Activated naive CD8-positive, alpha-beta T cell (primary cell): ENCODE measurements around the gene RO60.
"Not testable (repeated sequence)": the region's sequence is repeated elsewhere in the genome, so short reads cannot be mapped to it uniquely, and the experiment has no call there.

Experiments
- H3K27ac Mint-ChIP-seq: one replicate; pipeline ENCODE4 v1.8.0; 2021; ENCODE audit warnings: mixed read lengths
- H3K27me3 Mint-ChIP-seq: one replicate; pipeline ENCODE4 v1.8.0; 2021; ENCODE audit warnings: mixed read lengths
- H3K36me3 Mint-ChIP-seq: one replicate; pipeline ENCODE4 v1.8.0; 2021; ENCODE audit warnings: mixed read lengths
- H3K4me1 Mint-ChIP-seq: one replicate; pipeline ENCODE4 v1.8.0; 2021; ENCODE audit warnings: low read depth, mixed read lengths
- H3K4me3 Mint-ChIP-seq: one replicate; pipeline ENCODE4 v1.8.0; 2021; ENCODE audit warnings: mild to moderate bottlenecking, mixed read lengths
- H3K9me3 Mint-ChIP-seq: one replicate; pipeline ENCODE4 v1.8.0; 2021; ENCODE audit warnings: low read depth, mixed read lengths

The RO60 gene

DNA sequence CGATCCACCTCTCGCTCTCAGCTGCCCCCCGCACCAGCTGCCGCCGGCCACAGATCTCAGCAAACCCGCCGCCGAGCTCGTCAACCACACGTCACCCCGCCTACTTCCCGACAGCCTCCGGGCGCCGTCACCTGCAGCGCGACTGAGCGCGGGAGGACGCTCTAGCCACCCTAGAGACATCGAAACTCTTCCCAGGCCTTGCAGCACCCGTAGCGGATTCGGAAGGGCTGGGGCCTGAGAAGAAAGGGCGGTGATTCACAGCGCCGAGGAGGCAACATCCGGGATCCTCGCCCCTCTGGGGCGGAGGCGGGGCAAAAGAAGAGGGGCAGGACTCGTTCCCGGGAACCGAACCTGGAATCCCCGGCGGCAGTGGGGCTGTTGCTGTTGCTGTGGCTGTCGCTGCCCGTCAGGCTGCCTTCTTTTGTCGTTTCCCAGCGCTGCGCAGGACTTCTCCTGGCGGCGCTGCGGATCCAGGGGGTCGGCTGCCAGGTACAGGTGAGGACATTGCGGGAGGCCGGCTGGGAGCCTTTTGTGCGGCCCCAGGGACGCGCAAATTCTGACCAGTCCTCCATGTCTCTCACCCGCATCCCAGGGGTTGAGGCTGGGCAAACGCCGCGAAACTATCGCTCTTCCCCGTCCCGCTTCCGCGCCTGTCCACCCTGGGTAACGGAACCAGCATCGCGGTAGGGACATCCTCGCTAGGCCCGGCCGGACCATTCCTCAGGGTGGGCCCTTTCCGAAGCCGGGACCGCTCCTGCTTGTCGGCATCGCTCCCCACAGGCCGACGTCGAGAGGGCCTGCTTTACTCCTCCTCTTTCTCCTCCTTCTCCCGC lies at the start of gene RO60, which contains the start of gene UCHL5:
Gene RO60, plus strand, starts transcription at position 331 of the 833 bp plus-strand sequence. CDS start 9,443 bp downstream, outside the sequence.
Gene UCHL5, minus strand, starts transcription at position 79 of the 833 bp plus-strand sequence. CDS start 100 bp downstream, outside the sequence.
- peak within 1 kb of the TSS; percentile 100 for H3K4me3 Mint-ChIP-seq
- no peaks in the 10 kb centered on the region for H3K9me3 Mint-ChIP-seq
- peaks cover 8% of the 10 kb centered on the region for H3K36me3 Mint-ChIP-seq
- H3K27ac Mint-ChIP-seq: peak within 1 kb of the TSS; percentile 100
- H3K4me1 Mint-ChIP-seq: peaks cover 66% of the 10 kb centered on the region
- no peaks in the 10 kb centered on the region for H3K27me3 Mint-ChIP-seq

DNA sequence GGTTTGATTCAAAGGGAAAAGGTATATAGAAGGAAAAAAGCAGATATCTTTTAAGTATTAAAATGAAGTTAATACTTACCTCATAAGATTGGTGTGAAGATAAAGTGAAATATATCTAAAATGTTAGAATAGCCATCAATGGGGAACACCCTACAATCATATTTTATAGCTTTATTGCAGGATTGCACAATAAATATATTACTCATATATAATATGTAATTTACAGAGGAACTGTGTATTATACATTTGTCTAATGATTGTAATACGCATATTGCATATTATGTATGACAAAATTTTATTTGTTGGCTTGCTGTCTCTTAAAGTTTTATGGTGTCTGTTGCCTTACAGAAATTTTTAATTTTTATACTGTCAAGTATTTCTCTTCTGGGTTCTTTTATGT lies 48.0 kb upstream of the RO60 start:
- Mint-ChIP-seq H3K9me3 (no peaks in the 10 kb centered on the region), H3K4me1 (no peaks in the 10 kb centered on the region), H3K36me3 (peaks cover 8% of the 10 kb centered on the region), H3K27me3 (no peaks in the 10 kb centered on the region), H3K4me3 (no peak overlapping the region), H3K27ac (no peak overlapping the region)

DNA sequence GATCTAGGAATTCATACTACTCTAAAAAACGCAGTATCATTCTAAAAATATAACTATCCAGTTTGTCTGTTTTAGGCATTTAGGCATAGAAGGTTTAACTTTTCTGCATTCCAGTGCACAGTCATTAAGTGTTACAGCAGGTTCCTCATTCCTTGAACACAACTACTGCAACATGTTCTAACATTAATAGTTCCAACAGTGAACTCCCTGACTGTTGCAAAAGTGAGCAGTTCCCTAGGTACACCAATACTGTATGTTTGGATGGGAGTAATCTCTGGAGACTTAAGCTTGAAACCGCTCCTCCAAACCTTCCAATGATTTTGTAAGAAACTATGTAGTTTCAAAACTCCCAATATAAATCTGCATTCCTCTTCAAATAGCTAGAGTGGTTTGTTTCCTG lies 46.4 kb upstream of the RO60 start:
- Mint-ChIP-seq H3K27me3 (no peaks in the 10 kb centered on the region), H3K9me3 (no peaks in the 10 kb centered on the region), H3K4me3 (no peak overlapping the region), H3K36me3 (peaks cover 2% of the 10 kb centered on the region), H3K4me1 (no peaks in the 10 kb centered on the region), H3K27ac (no peak overlapping the region)

DNA sequence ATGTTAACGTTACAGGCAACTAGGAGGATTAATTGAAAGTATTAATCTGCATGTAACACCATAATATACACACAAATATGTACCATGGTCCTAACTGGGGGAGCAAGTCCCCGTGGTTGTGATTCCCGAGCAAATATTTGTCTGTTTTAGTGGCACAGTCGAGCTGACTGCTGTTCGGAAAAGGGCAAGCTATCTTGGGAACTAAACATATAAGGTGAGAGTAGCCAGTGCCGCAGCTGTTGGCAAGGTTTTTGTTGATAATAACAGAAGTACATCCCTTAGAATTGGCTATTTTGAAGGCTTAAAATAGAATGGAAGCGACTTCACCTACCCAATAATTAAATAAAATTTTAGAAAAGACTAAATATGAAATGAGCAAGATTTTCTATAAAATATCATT lies 45.7 kb upstream of the RO60 start:
- Mint-ChIP-seq H3K27ac (no peak overlapping the region), H3K4me3 (no peak overlapping the region), H3K9me3 (no peaks in the 10 kb centered on the region), H3K36me3 (peaks cover 4% of the 10 kb centered on the region), H3K27me3 (no peaks in the 10 kb centered on the region), H3K4me1 (no peaks in the 10 kb centered on the region)

DNA sequence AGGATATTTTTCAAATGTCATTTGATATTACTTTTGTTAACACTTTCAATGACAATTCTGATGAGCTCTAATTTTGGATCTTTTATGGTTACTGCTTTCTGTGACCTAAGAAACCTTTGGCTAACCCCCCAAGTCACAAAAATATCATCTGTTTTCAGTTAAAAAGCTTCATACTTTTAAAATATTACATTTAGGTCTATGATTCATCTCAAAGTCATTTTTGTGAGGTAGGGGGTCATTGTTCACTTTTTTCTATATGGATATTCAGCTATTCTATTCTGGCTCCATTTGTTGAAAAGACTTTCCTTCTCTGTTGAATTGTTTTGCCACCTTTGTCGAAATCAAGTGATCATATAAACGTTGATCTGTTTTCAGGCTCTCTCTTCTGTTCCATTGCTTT lies 45.0 kb upstream of the RO60 start:
- Mint-ChIP-seq H3K27me3 (no peaks in the 10 kb centered on the region), H3K27ac (no peak overlapping the region), H3K4me3 (no peak overlapping the region), H3K36me3 (peaks cover 4% of the 10 kb centered on the region), H3K9me3 (no peaks in the 10 kb centered on the region), H3K4me1 (no peaks in the 10 kb centered on the region)

DNA sequence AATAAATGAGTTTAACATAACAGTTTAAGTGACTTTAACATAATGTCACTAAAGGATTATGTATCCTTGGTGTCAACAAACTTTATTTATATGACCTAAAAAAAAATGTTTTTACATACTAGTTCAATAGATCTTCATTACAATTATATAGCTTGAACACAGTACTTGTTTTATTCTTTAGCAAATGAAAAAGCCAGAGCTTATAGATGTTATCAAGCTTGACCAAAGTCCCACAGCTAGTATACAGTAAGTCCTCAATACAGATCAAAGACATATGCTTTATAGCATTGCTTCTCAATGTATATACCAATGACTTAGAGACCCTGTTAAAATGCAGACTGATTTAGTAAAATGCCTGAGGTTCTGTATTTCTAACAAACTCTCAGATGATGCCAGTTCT lies 42.6 kb upstream of the RO60 start:
- Mint-ChIP-seq H3K4me1 (no peaks in the 10 kb centered on the region), H3K36me3 (peaks cover 6% of the 10 kb centered on the region), H3K4me3 (no peak overlapping the region), H3K27me3 (no peaks in the 10 kb centered on the region), H3K9me3 (no peaks in the 10 kb centered on the region), H3K27ac (no peak overlapping the region)

DNA sequence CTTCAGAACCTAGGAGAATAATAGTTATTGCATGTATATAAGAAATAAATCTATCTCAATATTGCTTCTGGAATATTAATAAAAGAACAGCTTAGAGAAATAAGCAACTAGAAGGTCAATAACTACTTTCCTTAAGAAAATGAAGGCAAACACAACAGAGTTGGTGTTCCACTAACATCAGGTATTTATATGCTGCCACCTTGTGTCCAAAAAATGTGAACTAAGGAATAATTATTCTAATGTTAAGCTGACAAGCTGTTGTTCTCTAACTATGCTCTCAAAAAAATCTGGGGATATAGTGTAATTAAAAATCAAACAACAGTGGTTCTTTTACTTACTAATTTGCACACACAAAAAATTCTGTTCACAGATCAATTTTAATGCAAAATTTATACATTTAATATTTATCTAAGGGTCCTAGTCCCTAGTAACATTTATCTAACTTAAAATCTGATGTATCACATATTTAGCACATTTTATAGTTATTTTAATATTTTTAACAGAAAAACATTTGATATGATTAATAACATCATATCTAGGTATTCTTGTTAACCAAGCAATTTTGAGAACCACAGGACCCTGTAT lies 39.9 kb upstream of the RO60 start:
- H3K9me3 Mint-ChIP-seq: no peaks in the 10 kb centered on the region
- H3K4me3 Mint-ChIP-seq: no peak overlapping the region
- peaks cover 9% of the 10 kb centered on the region for H3K36me3 Mint-ChIP-seq
- H3K4me1 Mint-ChIP-seq: no peaks in the 10 kb centered on the region
- H3K27me3 Mint-ChIP-seq: no peaks in the 10 kb centered on the region
- no peak overlapping the region for H3K27ac Mint-ChIP-seq

DNA sequence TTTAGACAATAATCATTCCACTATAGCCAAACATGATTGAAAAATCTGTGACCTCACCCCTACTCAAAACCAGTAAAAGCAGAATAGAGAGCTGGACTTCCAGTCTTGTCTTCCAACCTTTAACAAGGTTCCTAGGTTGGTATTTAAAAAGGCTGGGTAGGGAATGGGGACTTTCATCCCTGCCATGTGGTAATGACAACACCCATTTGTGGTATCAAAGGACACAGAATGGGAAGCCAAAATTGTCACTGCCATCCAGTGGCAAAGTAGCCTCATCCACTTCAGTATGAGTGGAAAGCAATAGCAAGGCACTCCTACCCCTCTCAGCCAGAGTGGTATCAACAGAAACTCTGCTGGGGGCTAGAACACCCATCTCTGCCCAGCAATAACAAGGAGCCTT lies 34.2 kb upstream of the RO60 start:
- H3K9me3 Mint-ChIP-seq: no peaks in the 10 kb centered on the region
- no peaks in the 10 kb centered on the region for H3K27me3 Mint-ChIP-seq
- H3K27ac Mint-ChIP-seq: no peak overlapping the region
- H3K4me1 Mint-ChIP-seq: no peaks in the 10 kb centered on the region
- no peak overlapping the region for H3K4me3 Mint-ChIP-seq
- H3K36me3 Mint-ChIP-seq: peaks cover 13% of the 10 kb centered on the region

DNA sequence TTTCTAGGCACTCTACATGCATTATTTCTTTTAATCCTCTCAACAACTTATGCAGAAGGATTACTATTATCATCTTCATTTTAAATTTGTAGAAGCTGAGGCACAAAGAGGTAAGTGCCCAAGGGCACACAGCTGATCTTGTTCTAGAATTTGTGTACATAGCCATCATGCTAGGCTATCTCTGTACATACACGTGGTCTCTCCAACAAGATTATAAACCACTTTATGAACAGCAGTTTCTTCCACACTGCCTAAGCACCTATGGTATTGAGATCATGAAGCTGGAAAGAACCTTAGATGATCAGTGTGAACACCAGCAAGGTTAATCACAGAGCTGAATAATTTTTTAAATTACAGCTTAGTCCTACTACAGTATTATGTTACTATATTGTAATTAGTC lies 29.1 kb upstream of the RO60 start:
- H3K27me3 Mint-ChIP-seq: no peaks in the 10 kb centered on the region
- H3K4me3 Mint-ChIP-seq: no peak overlapping the region
- H3K9me3 Mint-ChIP-seq: no peaks in the 10 kb centered on the region
- H3K4me1 Mint-ChIP-seq: peaks cover 20% of the 10 kb centered on the region
- no peak overlapping the region for H3K27ac Mint-ChIP-seq
- peaks cover 20% of the 10 kb centered on the region for H3K36me3 Mint-ChIP-seq

DNA sequence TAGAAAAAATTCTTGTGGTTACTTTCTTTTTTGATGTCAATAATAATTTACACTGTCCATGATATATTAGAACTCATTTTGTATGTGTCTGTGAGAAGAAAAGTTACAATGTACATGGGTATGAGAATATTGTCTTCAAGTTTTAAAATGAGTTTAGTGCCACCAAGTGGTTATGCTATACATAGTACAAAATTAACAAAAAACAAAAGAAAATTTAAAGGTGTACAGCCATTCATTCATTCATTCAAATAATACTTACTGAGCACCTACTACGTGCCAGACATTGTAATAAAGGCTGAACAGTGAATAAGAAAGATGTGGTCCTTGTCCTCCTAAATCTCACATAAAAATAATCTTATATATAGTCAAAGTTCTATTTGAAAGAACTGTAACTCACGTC lies 28.0 kb upstream of the RO60 start:
- H3K36me3 Mint-ChIP-seq: peaks cover 17% of the 10 kb centered on the region
- no peak overlapping the region for H3K4me3 Mint-ChIP-seq
- H3K27ac Mint-ChIP-seq: no peak overlapping the region
- no peaks in the 10 kb centered on the region for H3K9me3 Mint-ChIP-seq
- peaks cover 31% of the 10 kb centered on the region for H3K4me1 Mint-ChIP-seq
- H3K27me3 Mint-ChIP-seq: no peaks in the 10 kb centered on the region

DNA sequence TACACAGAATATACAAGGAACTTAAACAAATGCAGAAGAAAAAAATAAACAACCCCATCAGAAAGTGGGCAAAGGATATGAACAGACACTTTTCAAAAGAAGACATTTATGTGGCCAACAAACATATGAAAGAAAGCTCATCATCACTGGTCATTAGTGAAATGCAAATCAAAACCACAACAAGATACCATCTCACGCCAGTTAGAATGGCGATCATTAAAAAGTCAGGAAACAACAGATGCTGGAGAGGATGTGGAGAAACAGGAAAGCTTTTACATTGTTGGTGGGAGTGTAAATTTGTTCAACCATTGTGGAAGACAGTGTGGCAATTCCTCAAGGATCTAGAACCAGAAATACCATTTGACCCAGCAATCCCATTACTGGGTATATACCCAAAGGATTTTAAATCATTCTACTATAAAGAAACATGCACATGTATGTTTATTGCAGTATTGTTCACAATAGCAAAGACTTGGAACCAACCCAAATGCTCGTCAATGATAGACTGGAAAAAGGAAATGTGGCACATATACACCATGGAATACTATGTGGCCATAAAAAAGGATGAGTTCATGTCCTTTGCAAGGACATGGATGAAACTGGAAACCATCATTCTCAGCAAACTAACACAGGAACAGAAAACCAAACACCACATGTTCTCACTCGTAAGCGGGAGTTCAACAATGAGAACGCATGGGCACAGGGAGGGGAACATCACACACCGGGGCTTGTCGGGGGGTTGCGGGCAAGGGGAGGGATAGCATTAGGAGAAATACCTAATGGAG lies 26.6 kb upstream of the RO60 start:
- not testable (repeated sequence) for H3K4me3 Mint-ChIP-seq, H3K27me3 Mint-ChIP-seq, H3K27ac Mint-ChIP-seq, H3K9me3 Mint-ChIP-seq
- Mint-ChIP-seq H3K36me3 (peaks cover 17% of the 10 kb centered on the region), H3K4me1 (peaks cover 44% of the 10 kb centered on the region)

DNA sequence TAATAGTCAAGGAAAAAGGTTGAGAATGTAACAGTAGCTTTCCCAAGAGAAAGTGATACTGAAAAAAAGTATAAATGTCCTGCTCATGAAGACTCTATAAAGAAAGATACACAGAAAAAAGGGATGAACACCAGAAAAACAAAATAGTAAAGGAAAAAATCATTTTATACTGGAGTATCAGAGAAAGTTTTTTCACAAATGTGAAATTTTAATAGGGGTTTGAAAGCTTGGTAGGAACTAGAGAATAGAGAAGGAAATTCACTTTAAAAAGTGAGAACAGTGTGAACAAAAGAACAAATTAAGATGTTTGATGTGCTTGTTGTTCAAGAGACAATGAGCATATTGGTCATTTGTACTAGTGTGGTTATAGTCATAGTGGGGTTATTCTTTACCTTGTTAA lies 25.8 kb upstream of the RO60 start:
- H3K4me1 Mint-ChIP-seq: peaks cover 46% of the 10 kb centered on the region
- no peaks in the 10 kb centered on the region for H3K9me3 Mint-ChIP-seq
- H3K27ac Mint-ChIP-seq: no peak overlapping the region
- peaks cover 17% of the 10 kb centered on the region for H3K36me3 Mint-ChIP-seq
- H3K4me3 Mint-ChIP-seq: no peak overlapping the region
- H3K27me3 Mint-ChIP-seq: no peaks in the 10 kb centered on the region

DNA sequence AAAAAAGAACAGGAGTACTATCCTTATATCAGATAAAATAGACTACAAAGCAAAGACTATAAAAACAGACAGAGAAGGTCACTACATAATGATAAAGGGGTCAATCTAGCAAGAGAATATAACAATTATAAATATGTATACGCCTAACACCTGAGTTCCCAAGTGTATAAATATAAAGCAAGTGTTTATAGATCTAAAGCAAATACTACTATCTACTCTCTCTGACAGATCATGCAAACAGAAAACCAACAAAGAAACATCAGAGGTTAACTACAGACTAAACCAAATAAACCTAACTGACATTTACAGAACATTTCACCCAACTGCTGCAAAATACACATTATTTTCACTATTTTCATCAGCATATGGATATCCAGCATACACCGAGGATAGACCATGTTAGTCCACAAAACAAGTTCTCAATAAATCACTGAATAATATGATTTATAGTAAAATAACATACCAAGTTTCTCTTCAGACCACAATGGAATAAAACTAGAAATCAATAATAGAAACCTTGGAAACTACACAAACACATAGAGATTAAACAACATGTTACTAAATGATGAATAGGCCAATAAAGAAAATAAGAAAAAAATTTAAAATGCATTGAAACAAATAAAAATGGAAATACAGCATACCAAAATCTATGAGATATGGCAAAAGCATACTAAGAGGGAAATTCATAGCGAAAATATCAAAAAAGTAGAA lies 22.9 kb upstream of the RO60 start:
- peaks cover 58% of the 10 kb centered on the region for H3K4me1 Mint-ChIP-seq
- no peaks in the 10 kb centered on the region for H3K9me3 Mint-ChIP-seq
- H3K27me3 Mint-ChIP-seq: no peaks in the 10 kb centered on the region
- H3K36me3 Mint-ChIP-seq: peaks cover 31% of the 10 kb centered on the region
- H3K27ac Mint-ChIP-seq: no peak overlapping the region
- no peak overlapping the region for H3K4me3 Mint-ChIP-seq

DNA sequence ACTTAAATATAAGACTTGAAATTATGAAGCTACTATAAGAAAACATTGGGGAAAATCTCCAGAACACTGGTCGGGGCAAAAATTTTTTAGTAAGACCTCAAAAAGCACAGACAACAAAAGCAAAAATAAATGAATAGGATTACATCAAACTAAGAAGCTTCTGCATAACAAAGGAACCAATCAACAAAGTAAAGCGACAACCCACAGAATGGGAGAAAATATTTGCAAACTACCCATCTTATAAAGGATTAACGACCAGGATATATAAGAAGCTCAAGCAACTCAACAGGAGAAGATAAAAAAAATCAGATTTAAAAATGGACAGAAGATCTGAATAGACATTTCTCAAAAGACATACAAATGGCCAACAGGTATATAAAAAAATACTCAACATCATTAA lies 19.4 kb upstream of the RO60 start:
- Mint-ChIP-seq H3K27ac (no peak overlapping the region), H3K4me3 (no peak overlapping the region), H3K27me3 (no peaks in the 10 kb centered on the region), H3K9me3 (no peaks in the 10 kb centered on the region), H3K4me1 (peaks cover 51% of the 10 kb centered on the region), H3K36me3 (peaks cover 29% of the 10 kb centered on the region)
